ENCODE results near the gene ADGRA3. TPM values are rescaled to one million over a fixed set of nuclear protein-coding genes. Genes with fewer than 3 reads are reported as not detected.
A peak's percentile ranks its signal among the peaks of the same experiment; 100 is the strongest.

The ADGRA3 gene
- total and polyA plus RNA-seq, 2 donors (not counting 3 experiments of a cell fraction or from before 2014, with no cell fraction given), result 17.2 to 36.2 TPM

DNA sequence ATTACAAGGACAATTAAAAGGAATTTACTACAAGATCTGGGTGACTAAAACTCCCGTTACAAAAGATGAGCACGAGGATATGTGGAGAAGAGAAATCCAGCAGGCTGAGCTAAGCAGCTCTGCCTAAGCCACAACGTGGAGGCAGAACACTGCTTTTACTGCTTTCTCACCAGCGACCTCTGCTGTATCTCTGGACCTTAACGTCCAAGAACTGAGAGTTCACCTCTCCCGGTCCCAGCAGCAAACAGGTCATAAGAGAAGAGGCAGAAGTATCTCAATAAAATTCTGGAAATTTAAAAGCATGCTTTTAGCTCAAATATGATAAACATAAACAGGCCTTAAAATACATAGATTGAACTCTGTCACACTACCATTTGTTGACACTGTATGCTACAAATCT, 81.0 kb downstream of the ADGRA3 start:
- H3K4me2 ChIP-seq (ENCODE audit: insufficient read depth, low read length), result no peak overlapping the region
- dilution Hi-C loops (cut with MboI; ENCODE audit: extremely low pct_ligation_motif_present, low sequenced_read_pairs) (no loop called here), intact Hi-C loops (cut with micrococcal nuclease) (loop anchor here (1.0 to 2.0 kb wide), 3 partner anchors 18 to 646 kb away; no protein-coding TSS in a partner anchor)
- H3K9me1 ChIP-seq (replicated peaks; ENCODE audit: control insufficient read depth, extremely low read depth, insufficient read depth, low read length), result no peaks in the 10 kb centered on the region
- no peak overlapping the region for H3K4me3 ChIP-seq (replicated peaks in 1 of 3; ENCODE audit: insufficient read depth in 1 of 3, low read depth in 1 of 3, low read length in 3 of 3)
- H3K79me2 ChIP-seq (ENCODE audit: control insufficient read depth, insufficient read depth, low read length), result no peaks in the 10 kb centered on the region
- no peaks in the 10 kb centered on the region for H3K36me3 ChIP-seq (ENCODE audit: control insufficient read depth in 2 of 2, extremely low read depth in 1 of 2, insufficient read depth in 2 of 2, low read length in 2 of 2)
- no peak overlapping the region for H3K9ac ChIP-seq (replicated peaks; ENCODE audit: extremely low read depth, insufficient read depth, low read length)
- DNase-seq (ENCODE audit: low read depth, low spot score) (peak; percentile 61), FAIRE-seq (peak; percentile 83)
- H3K4me1 ChIP-seq (ENCODE audit: control insufficient read depth, extremely low read depth, insufficient read depth, low read length), result no peaks in the 10 kb centered on the region
- BruUV-seq (replicated peaks), result no TSS peak
- TF ChIP-seq MYC (IDR thresholded peaks at IDR 0.05; ENCODE audit: low read depth, low read length) (no peak), FOS (IDR thresholded peaks at IDR 0.05; ENCODE audit: borderline replicate concordance, insufficient read depth, low read length) (no peak)
- TF ChIP-seq, protein P1, sequence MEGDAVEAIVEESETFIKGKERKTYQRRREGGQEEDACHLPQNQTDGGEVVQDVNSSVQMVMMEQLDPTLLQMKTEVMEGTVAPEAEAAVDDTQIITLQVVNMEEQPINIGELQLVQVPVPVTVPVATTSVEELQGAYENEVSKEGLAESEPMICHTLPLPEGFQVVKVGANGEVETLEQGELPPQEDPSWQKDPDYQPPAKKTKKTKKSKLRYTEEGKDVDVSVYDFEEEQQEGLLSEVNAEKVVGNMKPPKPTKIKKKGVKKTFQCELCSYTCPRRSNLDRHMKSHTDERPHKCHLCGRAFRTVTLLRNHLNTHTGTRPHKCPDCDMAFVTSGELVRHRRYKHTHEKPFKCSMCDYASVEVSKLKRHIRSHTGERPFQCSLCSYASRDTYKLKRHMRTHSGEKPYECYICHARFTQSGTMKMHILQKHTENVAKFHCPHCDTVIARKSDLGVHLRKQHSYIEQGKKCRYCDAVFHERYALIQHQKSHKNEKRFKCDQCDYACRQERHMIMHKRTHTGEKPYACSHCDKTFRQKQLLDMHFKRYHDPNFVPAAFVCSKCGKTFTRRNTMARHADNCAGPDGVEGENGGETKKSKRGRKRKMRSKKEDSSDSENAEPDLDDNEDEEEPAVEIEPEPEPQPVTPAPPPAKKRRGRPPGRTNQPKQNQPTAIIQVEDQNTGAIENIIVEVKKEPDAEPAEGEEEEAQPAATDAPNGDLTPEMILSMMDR (IDR thresholded peaks at IDR 0.05; ENCODE audit: extremely low read depth in 1 of 2, insufficient read depth in 1 of 2, low read depth in 1 of 2, low read length in 2 of 2), result peak; percentile 21 to 57
- POLR2A ChIA-PET, result no interaction called here
- H3K27ac ChIP-seq (ENCODE audit: insufficient read depth, low read depth, low read length), result no peak overlapping the region
- no peaks in the 10 kb centered on the region for H3K27me3 ChIP-seq (ENCODE audit: control insufficient read depth in 2 of 2, insufficient read depth in 2 of 2, low read length in 2 of 2)
- CTCF ChIA-PET, result interaction anchor here (0.7 to 2.2 kb wide), 16 partner anchors 9 to 928 kb away, joined by 3 to 22 read pairs (median 4); no protein-coding TSS in a partner anchor
- no peaks in the 10 kb centered on the region for H4K20me1 ChIP-seq (replicated peaks; ENCODE audit: control insufficient read depth, extremely low read depth, insufficient read depth, low read length)
- H2AFZ ChIP-seq (ENCODE audit: low read depth, low read length), result no peak overlapping the region
- no peaks in the 10 kb centered on the region for H3K9me3 ChIP-seq (replicated peaks; ENCODE audit: control insufficient read depth, insufficient read depth, low read length)

DNA sequence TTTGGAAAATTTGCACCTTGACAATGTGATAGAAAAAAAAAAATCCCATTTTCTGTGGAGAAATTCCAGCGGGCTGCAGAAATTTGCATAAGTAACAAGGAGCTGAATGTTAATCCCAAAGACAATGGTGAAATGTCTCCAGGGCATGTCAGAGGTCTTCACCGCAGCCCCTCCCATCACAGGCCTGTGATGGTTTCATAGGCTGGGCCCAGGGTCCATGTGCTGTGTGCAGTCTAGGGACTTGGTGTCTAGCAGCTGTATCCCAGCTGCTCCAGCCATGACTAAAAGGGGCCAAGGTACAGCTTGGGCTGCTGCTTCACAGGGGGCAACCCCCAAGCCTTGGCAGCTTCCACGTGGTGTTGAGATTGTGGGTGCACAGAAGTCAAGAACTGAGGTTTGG, 85.2 kb downstream of the ADGRA3 start:
- Histone ChIP-seq H3K27me3 (ENCODE audit: control insufficient read depth in 2 of 2, insufficient read depth in 2 of 2, low read length in 2 of 2) (no peaks in the 10 kb centered on the region), H2AFZ (ENCODE audit: low read depth, low read length) (no peak overlapping the region), H3K79me2 (ENCODE audit: control insufficient read depth, insufficient read depth, low read length) (no peaks in the 10 kb centered on the region), H3K4me3 (replicated peaks in 1 of 3; ENCODE audit: insufficient read depth in 1 of 3, low read depth in 1 of 3, low read length in 3 of 3) (no peak overlapping the region), H3K9ac (replicated peaks; ENCODE audit: extremely low read depth, insufficient read depth, low read length) (no peak overlapping the region), H3K9me1 (replicated peaks; ENCODE audit: control insufficient read depth, extremely low read depth, insufficient read depth, low read length) (no peaks in the 10 kb centered on the region), H4K20me1 (replicated peaks; ENCODE audit: control insufficient read depth, extremely low read depth, insufficient read depth, low read length) (no peaks in the 10 kb centered on the region), H3K27ac (ENCODE audit: insufficient read depth, low read depth, low read length) (no peak overlapping the region), H3K9me3 (replicated peaks; ENCODE audit: control insufficient read depth, insufficient read depth, low read length) (no peaks in the 10 kb centered on the region), H3K4me1 (ENCODE audit: control insufficient read depth, extremely low read depth, insufficient read depth, low read length) (no peaks in the 10 kb centered on the region), H3K36me3 (ENCODE audit: control insufficient read depth in 2 of 2, extremely low read depth in 1 of 2, insufficient read depth in 2 of 2, low read length in 2 of 2) (no peaks in the 10 kb centered on the region), H3K4me2 (ENCODE audit: insufficient read depth, low read length) (no peak overlapping the region)
- ChIA-PET POLR2A (no interaction called here), CTCF (no interaction called here)
- TF ChIP-seq, protein P1 (IDR thresholded peaks at IDR 0.05; ENCODE audit: extremely low read depth in 1 of 2, insufficient read depth in 1 of 2, low read depth in 1 of 2, low read length in 2 of 2), result no peak
- TF ChIP-seq JUN (IDR thresholded peaks at IDR 0.05; ENCODE audit: borderline replicate concordance, insufficient read depth, insufficient read length, low read depth) (no peak), POLR2AphosphoS5 (IDR thresholded peaks at IDR 0.05; ENCODE audit: insufficient read depth, low read depth, low read length) (no peak), GATA2 (IDR thresholded peaks at IDR 0.05; ENCODE audit: insufficient read depth, insufficient read length, low read depth, low read length) (no peak), POLR2A (IDR thresholded peaks at IDR 0.05; ENCODE audit: low read depth, low read length) (no peak), MYC (IDR thresholded peaks at IDR 0.05; ENCODE audit: low read depth, low read length) (no peak), EZH2 (IDR thresholded peaks at IDR 0.05; ENCODE audit: borderline replicate concordance, low read depth, low read length, severe bottlenecking) (no peak), FOS (IDR thresholded peaks at IDR 0.05; ENCODE audit: borderline replicate concordance, insufficient read depth, low read length) (no peak)
- TF ChIP-seq, protein P2, sequence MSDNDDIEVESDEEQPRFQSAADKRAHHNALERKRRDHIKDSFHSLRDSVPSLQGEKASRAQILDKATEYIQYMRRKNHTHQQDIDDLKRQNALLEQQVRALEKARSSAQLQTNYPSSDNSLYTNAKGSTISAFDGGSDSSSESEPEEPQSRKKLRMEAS (IDR thresholded peaks at IDR 0.05; ENCODE audit: insufficient read depth, insufficient read length), result no peak
- BruUV-seq (replicated peaks), result no TSS peak
- DNase-seq (ENCODE audit: low read depth, low spot score) (no peak), FAIRE-seq (no peak)
- dilution Hi-C loops (cut with MboI; ENCODE audit: extremely low pct_ligation_motif_present, low sequenced_read_pairs), result no loop called here
- intact Hi-C loops (cut with micrococcal nuclease), result no loop called here

All from endothelial cell of umbilical vein (primary cell).